H1 (cell line): ENCODE measurements around the gene SEC16A.

Experiments
- ATF2 ChIP-seq: IDR thresholded peaks from 2 replicates; pipeline ENCODE4 v1.6.1; 2012; ENCODE audit warnings: low read length, inconsistent platforms
- BACH1 ChIP-seq: IDR thresholded peaks from 2 replicates; pipeline ENCODE4 v1.6.1; 2012; ENCODE audit warnings: low read length, improper control_type of control experiment
- BCL11A ChIP-seq, 2 experiments: IDR thresholded peaks; one replicate each; pipeline ENCODE4 v1.6.1; 2011; ENCODE audit warnings: low read depth in 2 of 2, low read length in 2 of 2, mild to moderate bottlenecking in 2 of 2
- CEBPB ChIP-seq: IDR thresholded peaks from 2 replicates; pipeline ENCODE4 v1.6.1; 2012; ENCODE audit warnings: low read depth, low read length
- CHD2 ChIP-seq: IDR thresholded peaks from 2 replicates; pipeline ENCODE4 v1.6.1; 2012; ENCODE audit warnings: low read length, improper control_type of control experiment
- CTCF ChIP-seq, 3 experiments: IDR thresholded peaks; 1 replicate in 2 of 3; 2 replicates in 1 of 3; pipeline versions ENCODE4 v1.5.1 to v1.6.1; 2011; ENCODE audit warnings: low read length in 3 of 3, mild to moderate bottlenecking in 3 of 3, inconsistent platforms in 2 of 3, low read depth in 1 of 3, moderate library complexity in 1 of 3; ENCODE audit not compliant: insufficient read depth in 1 of 3; ENCODE audit errors: control extremely low read depth in 1 of 3
- EP300 ChIP-seq, 2 experiments: IDR thresholded peaks; 1 replicate in 1 of 2; 2 replicates in 1 of 2; pipeline ENCODE4 v1.6.1; 2011 to 2012; ENCODE audit warnings: low read depth in 2 of 2, low read length in 2 of 2, mild to moderate bottlenecking in 2 of 2, borderline replicate concordance in 1 of 2, inconsistent platforms in 1 of 2, moderate library complexity in 1 of 2
- EZH2 ChIP-seq: fragments of 200-600 bp; sonication (generic); IDR thresholded peaks from 2 replicates; pipeline ENCODE4 v1.7.1; 2012; ENCODE audit warnings: low read depth, mild to moderate bottlenecking, moderate library complexity, low read length, inconsistent platforms; ENCODE audit not compliant: severe bottlenecking
- POLR2A ChIP-seq, 2 experiments: IDR thresholded peaks; 1 replicate in 1 of 2; 2 replicates in 1 of 2; pipeline ENCODE4 v1.6.1; 2011; ENCODE audit warnings: low read depth in 2 of 2, low read length in 2 of 2, mild to moderate bottlenecking in 2 of 2; ENCODE audit errors: control extremely low read depth in 1 of 2
- RFX5 ChIP-seq: IDR thresholded peaks from 2 replicates; pipeline ENCODE4 v1.6.1; 2011; ENCODE audit warnings: low read depth, low read length, improper control_type of control experiment, borderline replicate concordance
- SIN3A ChIP-seq, 2 experiments: IDR thresholded peaks in 1 of 2; conservative IDR thresholded peaks in 1 of 2; 2 replicates each; pipeline ENCODE4 v1.6.1; 2011 to 2012; ENCODE audit warnings: low read length in 2 of 2, improper control_type of control experiment in 1 of 2, low read depth in 1 of 2, mild to moderate bottlenecking in 1 of 2
- SRF ChIP-seq: IDR thresholded peaks from 2 replicates; pipeline ENCODE4 v1.6.1; 2011; ENCODE audit warnings: mild to moderate bottlenecking, low read depth, low read length, moderate library complexity
- TCF12 ChIP-seq: IDR thresholded peaks from 2 replicates; pipeline ENCODE4 v1.6.1; 2011; ENCODE audit warnings: low read depth, mild to moderate bottlenecking, low read length

GRCh38 chr9:136431782-136432350 is 51.0 kb downstream of the SEC16A start:
- TF ChIP-seq CTCF (IDR thresholded peaks at IDR 0.05; ENCODE audit: control extremely low read depth in 1 of 3, insufficient read depth in 1 of 3, low read depth in 1 of 3, low read length in 3 of 3) (no peak), ATF2 (no peak), POLR2A (IDR thresholded peaks at IDR 0.05; ENCODE audit: control extremely low read depth in 1 of 2, low read depth in 2 of 2, low read length in 2 of 2) (no peak), BCL11A (IDR thresholded peaks at IDR 0.05; ENCODE audit: low read depth in 2 of 2, low read length in 2 of 2) (no peak), EZH2 (no peak), BACH1 (no peak), CEBPB (no peak), TCF12 (no peak), RFX5 (no peak), SRF (no peak), EP300 (IDR thresholded peaks at IDR 0.05; ENCODE audit: borderline replicate concordance in 1 of 2, low read depth in 2 of 2, low read length in 2 of 2) (no peak), CHD2 (no peak), SIN3A (conservative IDR thresholded peaks at IDR 0.05 in 1 of 2, IDR thresholded peaks at IDR 0.05 in 1 of 2; ENCODE audit: low read depth in 1 of 2, low read length in 2 of 2) (no peak)
